HepG2 (cell line): ENCODE results near the gene MED13.

Experiments
- KAT7 ChIP-seq: IDR thresholded peaks from 2 replicates; pipeline ENCODE4 v1.6.1; 2018; ENCODE audit warnings: borderline replicate concordance, missing compliant biosample characterization
- POLR2AphosphoS5 ChIP-seq: IDR thresholded peaks from 2 replicates; pipeline ENCODE4 v1.6.1; 2012; ENCODE audit warnings: low read depth, low read length
- STAT6 ChIP-seq: sonication (generic); formaldehyde crosslinking; IDR thresholded peaks from 2 replicates; pipeline ENCODE4 v1.4.0; 2020; ENCODE audit warnings: missing genetic modification reagents, mild to moderate bottlenecking, borderline replicate concordance
- ZFP90 ChIP-seq: sonication (generic); formaldehyde crosslinking; IDR thresholded peaks from 2 replicates; pipeline ENCODE4 v1.8.0; 2022; ENCODE audit warnings: missing genetic modification reagents, mild to moderate bottlenecking, inconsistent platforms, borderline replicate concordance

GRCh38 chr17:61904094-61904710, 160.9 kb downstream of the MED13 start:
- TF ChIP-seq STAT6 (no peak), ZFP90 (no peak), KAT7 (CRISPR knock-in tag) (no peak), POLR2AphosphoS5 (no peak)
